GM18951 (cell line): ENCODE results near the gene KRT80.

Experiments used
- POLR2A ChIP-seq: IDR thresholded peaks from 4 replicates; pipeline ENCODE4 v1.6.1; 2011; ENCODE audit warnings: mild to moderate bottlenecking; ENCODE audit not compliant: insufficient read length, insufficient read depth; ENCODE audit errors: extremely low read depth
- in situ Hi-C: fragments of 300-500 bp; cut with MboI; formaldehyde crosslinking; loops from one replicate; pipeline ENCODE4 v1.12.0; 2022; ENCODE audit warnings: low sequenced_read_pairs, mixed read lengths, inconsistent platforms; ENCODE audit not compliant: unreplicated experiment

The KRT80 gene

GRCh38 chr12:52139579-52140062, 52.2 kb downstream of the KRT80 start:
- no peak for TF ChIP-seq POLR2A
- in situ Hi-C loops, result no loop called here

- in situ Hi-C loops, result no loop called here
- TF ChIP-seq POLR2A, result no peak
Observed at GRCh38 chr12:52139147-52139546, 52.7 kb downstream of the KRT80 start.

- TF ChIP-seq POLR2A, result no peak
- in situ Hi-C loops, result no loop called here
Observed at GRCh38 chr12:52137746-52138145, 54.1 kb downstream of the KRT80 start.

GRCh38 chr12:52132754-52133161, 59.1 kb downstream of the KRT80 start:
- TF ChIP-seq POLR2A, result no peak
- in situ Hi-C loops, result no loop called here

GRCh38 chr12:52130711-52131110, 61.1 kb downstream of the KRT80 start:
- no peak for TF ChIP-seq POLR2A
- in situ Hi-C loops, result no loop called here

GRCh38 chr12:52127683-52128450, 63.9 kb downstream of the KRT80 start:
- in situ Hi-C loops, result loop anchor here (10.0 kb wide), 1 partner anchor 103 kb away; no protein-coding TSS in a partner anchor
- no peak for TF ChIP-seq POLR2A

GRCh38 chr12:52126605-52127578, 64.9 kb downstream of the KRT80 start:
- in situ Hi-C loops, result loop anchor here (10.0 kb wide), 1 partner anchor 102 kb away; no protein-coding TSS in a partner anchor
- no peak for TF ChIP-seq POLR2A

- in situ Hi-C loops, result loop anchor here (10.0 kb wide), 1 partner anchor 101 kb away; no protein-coding TSS in a partner anchor
- no peak for TF ChIP-seq POLR2A
Observed at GRCh38 chr12:52126050-52126604, 65.7 kb downstream of the KRT80 start.

GRCh38 chr12:52125476-52125900, 66.3 kb downstream of the KRT80 start:
- in situ Hi-C loops, result loop anchor here (10.0 kb wide), 1 partner anchor 101 kb away; no protein-coding TSS in a partner anchor
- no peak for TF ChIP-seq POLR2A

- no peak for TF ChIP-seq POLR2A
- in situ Hi-C loops, result loop anchor here (10.0 kb wide), 1 partner anchor 99 kb away; no protein-coding TSS in a partner anchor
Observed at GRCh38 chr12:52123487-52124186, 68.2 kb downstream of the KRT80 start.

GRCh38 chr12:52122904-52123303, 68.9 kb downstream of the KRT80 start:
- in situ Hi-C loops, result loop anchor here (10.0 kb wide), 1 partner anchor 98 kb away; no protein-coding TSS in a partner anchor
- no peak for TF ChIP-seq POLR2A

GRCh38 chr12:52122540-52122871, 69.3 kb downstream of the KRT80 start:
- in situ Hi-C loops, result loop anchor here (10.0 kb wide), 1 partner anchor 98 kb away; no protein-coding TSS in a partner anchor
- TF ChIP-seq POLR2A, result no peak

- in situ Hi-C loops, result loop anchor here (10.0 kb wide), 1 partner anchor 97 kb away; no protein-coding TSS in a partner anchor
- TF ChIP-seq POLR2A, result no peak
Observed at GRCh38 chr12:52121824-52122539, 69.8 kb downstream of the KRT80 start.
